Measurements from ENCODE around the gene CATSPER1. TPM values are rescaled to one million over a fixed set of nuclear protein-coding genes. Genes with fewer than 3 reads are reported as not detected.

The CATSPER1 gene
- total RNA-seq, 6 experiments from 2014 or later: 2.1 to 3.8 (median 2.7) TPM

- Mint-ChIP-seq H3K36me3 (ENCODE audit: low read depth) (peaks cover 37% of the 10 kb centered on the region), H3K4me3 (no peak overlapping the region), H3K9me3 (no peaks in the 10 kb centered on the region), H3K27me3 (ENCODE audit: insufficient read depth) (no peaks in the 10 kb centered on the region; the same call in 1 of the 2 replicates), H3K27ac (no peak overlapping the region; the same call in 1 of the 2 replicates), H3K4me1 (ENCODE audit: low read depth) (peaks cover 17% of the 10 kb centered on the region)
- peak; percentile 41 for DNase-seq
- TF ChIP-seq CTCF (IDR thresholded peaks at IDR 0.05): no peak
Measured at GRCh38 chr11:65973439-65974110, 52.7 kb downstream of the CATSPER1 start.

- H3K27me3 Mint-ChIP-seq (ENCODE audit: insufficient read depth): no peaks in the 10 kb centered on the region; the same call in 1 of the 2 replicates
- no peak overlapping the region for H3K4me3 Mint-ChIP-seq
- no peak for DNase-seq
- TF ChIP-seq CTCF (IDR thresholded peaks at IDR 0.05): no peak
- H3K9me3 Mint-ChIP-seq: no peaks in the 10 kb centered on the region
- peak overlapping the region; percentile 28; the same call in 1 of the 2 replicates for H3K27ac Mint-ChIP-seq
- H3K36me3 Mint-ChIP-seq (ENCODE audit: low read depth): peaks cover 44% of the 10 kb centered on the region
- peaks cover 17% of the 10 kb centered on the region for H3K4me1 Mint-ChIP-seq (ENCODE audit: low read depth)
Measured at GRCh38 chr11:65972116-65972515, 54.2 kb downstream of the CATSPER1 start.

DNA sequence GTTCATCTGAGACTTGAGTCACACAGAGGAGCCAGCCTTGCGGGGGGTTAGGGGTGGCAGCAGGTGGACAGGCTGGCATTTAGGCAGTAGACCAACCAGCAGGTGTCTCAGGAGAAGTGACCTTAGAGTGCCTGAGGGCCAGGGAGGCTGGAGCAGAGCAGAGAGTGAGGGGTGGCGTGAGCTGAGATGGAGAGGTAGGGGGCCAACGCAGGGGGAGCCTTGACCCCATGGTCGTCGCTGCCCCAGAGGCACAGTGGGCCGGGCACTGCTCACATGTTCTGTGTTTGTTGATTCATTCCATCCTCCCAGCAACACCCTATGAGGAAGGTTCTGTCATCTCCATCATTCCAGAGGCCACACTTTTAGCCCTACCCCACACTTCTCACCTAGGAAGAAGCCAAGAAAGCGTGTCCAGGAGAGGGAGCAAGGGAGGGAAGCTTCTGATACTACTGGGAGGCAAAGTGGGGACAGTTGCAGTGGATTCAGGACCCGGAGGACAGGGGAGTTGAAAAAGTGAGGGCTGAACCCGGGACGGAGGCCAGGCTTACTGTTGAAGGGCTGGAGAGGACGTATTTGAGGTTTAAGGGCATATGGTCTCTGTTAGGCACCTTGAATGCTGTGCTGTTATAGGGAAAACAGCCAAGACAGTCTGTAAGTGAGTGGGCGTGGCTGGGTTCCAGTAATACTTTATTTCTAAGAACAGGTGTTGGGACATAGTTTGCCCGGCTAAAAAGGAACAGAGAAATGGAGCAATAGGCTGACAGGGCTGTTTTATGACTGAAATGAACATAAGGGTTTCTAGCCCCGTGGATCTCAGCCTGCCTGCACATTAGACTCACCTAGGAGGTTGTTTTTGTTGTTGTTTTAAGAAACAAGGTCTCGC is 57.4 kb downstream of the CATSPER1 start:
- H3K9me3 Mint-ChIP-seq: no peaks in the 10 kb centered on the region
- H3K4me1 Mint-ChIP-seq (ENCODE audit: low read depth): peaks cover 18% of the 10 kb centered on the region
- DNase-seq: no peak
- TF ChIP-seq CTCF (IDR thresholded peaks at IDR 0.05): no peak
- peak overlapping the region; percentile 30 for H3K27ac Mint-ChIP-seq
- H3K27me3 Mint-ChIP-seq (ENCODE audit: insufficient read depth): peaks cover 2% of the 10 kb centered on the region
- no peak overlapping the region for H3K4me3 Mint-ChIP-seq
- H3K36me3 Mint-ChIP-seq (ENCODE audit: low read depth): peaks cover 38% of the 10 kb centered on the region

DNA sequence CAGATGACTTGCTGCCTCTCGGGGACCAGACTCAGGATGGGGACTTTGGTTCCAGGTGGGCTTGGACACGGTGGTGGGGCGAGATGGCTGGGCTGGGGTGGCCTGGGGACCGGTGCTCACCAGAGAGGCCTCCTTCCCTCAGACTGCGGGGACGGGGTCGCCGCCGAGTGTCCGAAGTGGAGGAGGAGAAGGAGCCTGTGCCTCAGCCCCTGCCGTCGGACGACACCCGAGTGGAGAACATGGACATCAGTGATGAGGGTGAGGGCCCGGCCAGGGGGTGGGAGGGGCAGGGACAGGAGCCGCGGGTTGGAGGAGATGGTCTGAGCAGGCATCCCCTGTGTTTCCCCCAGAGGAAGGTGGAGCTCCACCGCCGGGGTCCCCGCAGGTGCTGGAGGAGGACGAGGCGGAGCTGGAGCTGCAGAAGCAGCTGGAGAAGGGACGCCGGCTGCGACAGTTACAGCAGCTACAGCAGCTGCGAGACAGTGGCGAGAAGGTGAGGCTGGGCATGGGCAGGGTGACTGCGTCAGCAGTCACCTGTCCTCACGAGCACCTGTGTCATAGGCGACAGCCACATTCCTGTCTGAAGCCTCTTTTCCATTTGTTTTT is 58.8 kb downstream of the CATSPER1 start:
- DNase-seq: no peak
- Mint-ChIP-seq H3K9me3 (no peaks in the 10 kb centered on the region), H3K4me1 (ENCODE audit: low read depth) (peaks cover 22% of the 10 kb centered on the region), H3K27ac (no peak overlapping the region), H3K36me3 (ENCODE audit: low read depth) (peaks cover 33% of the 10 kb centered on the region), H3K27me3 (ENCODE audit: insufficient read depth) (peaks cover 2% of the 10 kb centered on the region), H3K4me3 (no peak overlapping the region)
- no peak for TF ChIP-seq CTCF (IDR thresholded peaks at IDR 0.05)

Other genes starting within 250 kb of the CATSPER1 start
- 10 to 100 TPM in 2 of 6 experiments, 1 to 10 TPM in 4; 8.7 to 11.1 (median 9.5) TPM for gene AP5B1, start 245.5 kb downstream of the CATSPER1 start, total RNA-seq (2021; fragmentation: NEBNext Ultra II Directional; extraction: Animal tissue kit (Norgen Biotek cat#: 25700))
- not detected for gene OVOL1, start 239.4 kb downstream of the CATSPER1 start, total RNA-seq (2021; fragmentation: NEBNext Ultra II Directional; extraction: Animal tissue kit (Norgen Biotek cat#: 25700))
- gene SNX32, start 192.5 kb downstream of the CATSPER1 start, total RNA-seq (2021; fragmentation: NEBNext Ultra II Directional; extraction: Animal tissue kit (Norgen Biotek cat#: 25700)): not detected
- 1,000 to 10,000 TPM; 2,002 to 2,288 (median 2,238) TPM for gene CFL1, start 168.3 kb downstream of the CATSPER1 start, total RNA-seq (2021; fragmentation: NEBNext Ultra II Directional; extraction: Animal tissue kit (Norgen Biotek cat#: 25700))
- gene MUS81, start 166.0 kb downstream of the CATSPER1 start, total RNA-seq (2021; fragmentation: NEBNext Ultra II Directional; extraction: Animal tissue kit (Norgen Biotek cat#: 25700)): 10 to 100 TPM; 38.4 to 47.9 (median 43.1) TPM
- 100 to 1,000 TPM; 318 to 359 (median 329) TPM for gene EFEMP2, start 153.7 kb downstream of the CATSPER1 start, total RNA-seq (2021; fragmentation: NEBNext Ultra II Directional; extraction: Animal tissue kit (Norgen Biotek cat#: 25700))
- gene CTSW, start 146.6 kb downstream of the CATSPER1 start, total RNA-seq (2021; fragmentation: NEBNext Ultra II Directional; extraction: Animal tissue kit (Norgen Biotek cat#: 25700)): under 1 TPM in 4 of 6 experiments, not detected in 2; 0.11 to 0.22 (median 0.14) TPM
- gene FIBP, start 138.0 kb downstream of the CATSPER1 start, total RNA-seq (2021; fragmentation: NEBNext Ultra II Directional; extraction: Animal tissue kit (Norgen Biotek cat#: 25700)): 100 to 1,000 TPM; 117 to 145 (median 135) TPM
- gene CCDC85B, start 135.8 kb downstream of the CATSPER1 start, total RNA-seq (2021; fragmentation: NEBNext Ultra II Directional; extraction: Animal tissue kit (Norgen Biotek cat#: 25700)): 100 to 1,000 TPM in 2 of 6 experiments, 10 to 100 TPM in 4; 78.9 to 112 (median 87.7) TPM
- 100 to 1,000 TPM; 134 to 275 (median 234) TPM for gene FOSL1, start 126.1 kb downstream of the CATSPER1 start, total RNA-seq (2021; fragmentation: NEBNext Ultra II Directional; extraction: Animal tissue kit (Norgen Biotek cat#: 25700))
- gene C11orf68, start 107.4 kb downstream of the CATSPER1 start, total RNA-seq (2021; fragmentation: NEBNext Ultra II Directional; extraction: Animal tissue kit (Norgen Biotek cat#: 25700)): 10 to 100 TPM; 79.0 to 94.6 (median 85.0) TPM
- 100 to 1,000 TPM; 362 to 687 (median 615) TPM for gene DRAP1, start 107.1 kb downstream of the CATSPER1 start, total RNA-seq (2021; fragmentation: NEBNext Ultra II Directional; extraction: Animal tissue kit (Norgen Biotek cat#: 25700))
- under 1 TPM in 1 of 6 experiments, not detected in 5; 0.23 TPM for gene TSGA10IP, start 81.0 kb downstream of the CATSPER1 start, total RNA-seq (2021; fragmentation: NEBNext Ultra II Directional; extraction: Animal tissue kit (Norgen Biotek cat#: 25700))
- gene SART1, start 64.7 kb downstream of the CATSPER1 start, total RNA-seq (2021; fragmentation: NEBNext Ultra II Directional; extraction: Animal tissue kit (Norgen Biotek cat#: 25700)): 10 to 100 TPM; 51.7 to 69.3 (median 61.0) TPM
- 10 to 100 TPM; 28.6 to 36.8 (median 31.7) TPM for gene EIF1AD, start 24.3 kb downstream of the CATSPER1 start, total RNA-seq (2021; fragmentation: NEBNext Ultra II Directional; extraction: Animal tissue kit (Norgen Biotek cat#: 25700))
- 100 to 1,000 TPM; 257 to 337 (median 300) TPM for gene BANF1, start 24.0 kb downstream of the CATSPER1 start, total RNA-seq (2021; fragmentation: NEBNext Ultra II Directional; extraction: Animal tissue kit (Norgen Biotek cat#: 25700))
- gene CST6, start 14.5 kb downstream of the CATSPER1 start, total RNA-seq (2021; fragmentation: NEBNext Ultra II Directional; extraction: Animal tissue kit (Norgen Biotek cat#: 25700)): under 1 TPM in 2 of 6 experiments, not detected in 4; 0.33 to 0.83 TPM
- under 1 TPM in 1 of 6 experiments, not detected in 5; 0.14 TPM for gene GAL3ST3, start 22.7 kb upstream of the CATSPER1 start, total RNA-seq (2021; fragmentation: NEBNext Ultra II Directional; extraction: Animal tissue kit (Norgen Biotek cat#: 25700))
- gene SF3B2, start 25.9 kb upstream of the CATSPER1 start, total RNA-seq (2021; fragmentation: NEBNext Ultra II Directional; extraction: Animal tissue kit (Norgen Biotek cat#: 25700)): 100 to 1,000 TPM; 199 to 240 (median 222) TPM
- 100 to 1,000 TPM in 2 of 6 experiments, 10 to 100 TPM in 4; 82.8 to 114 (median 91.8) TPM for gene PACS1, start 43.8 kb upstream of the CATSPER1 start, total RNA-seq (2021; fragmentation: NEBNext Ultra II Directional; extraction: Animal tissue kit (Norgen Biotek cat#: 25700))
- 10 to 100 TPM; 43.4 to 51.9 (median 46.0) TPM for gene KLC2, start 231.2 kb upstream of the CATSPER1 start, total RNA-seq (2021; fragmentation: NEBNext Ultra II Directional; extraction: Animal tissue kit (Norgen Biotek cat#: 25700))
- gene RAB1B, start 242.2 kb upstream of the CATSPER1 start, total RNA-seq (2021; fragmentation: NEBNext Ultra II Directional; extraction: Animal tissue kit (Norgen Biotek cat#: 25700)): 100 to 1,000 TPM; 220 to 272 (median 246) TPM

All from HFFc6 (cell line).